ENCODE data around the gene SIT1.

GRCh38 chr9:35689542-35690293, 39.0 kb upstream of the SIT1 start, which contains the start of gene TPM2:
- TF ChIP-seq CTCF (IDR thresholded peaks at IDR 0.05) = no peak
- peak; percentile 43 for TF ChIP-seq POLR2A (IDR thresholded peaks at IDR 0.05)

Data from prostate gland (tissue), 2 donors.